ENCODE measurements around the gene RAD51AP1. TPM values are rescaled to one million over a fixed set of nuclear protein-coding genes. Genes with fewer than 3 reads are reported as not detected.

The RAD51AP1 gene
- total and polyA plus RNA-seq, 11 donors: 0.19 to 8.2 (median 1.1) TPM; not detected in 1

- H3K4me3 ChIP-seq: no peak overlapping the region
- no peaks in the 10 kb centered on the region for H3K9me3 ChIP-seq
- TF ChIP-seq CTCF (IDR thresholded peaks at IDR 0.05): peak in 4 of 12 donors; percentile 13 to 35 (median 28)
- TF ChIP-seq POLR2A (IDR thresholded peaks at IDR 0.05): no peak
- ATAC-seq (peak in 1 of 4 donors; percentile 44), DNase-seq (no peak)
- 27 to 40% (median 33%) methylated on average over 8 of the region's 8 CpGs for WGBS, 4 donors
- H3K27ac ChIP-seq: peak overlapping the region in 1 of 12 donors; percentile 2
- peaks cover 0 to 4% (median 0%) of the 10 kb centered on the region in 12 donors for H3K4me1 ChIP-seq
- intact Hi-C loops (cut with DNase I): loop anchor here in 3 of 10 donors (5.0 to 10.0 kb wide), 2 partner anchors 175 to 178 kb away; no protein-coding TSS in a partner anchor
- no peaks in the 10 kb centered on the region for H3K36me3 ChIP-seq
- H3K27me3 ChIP-seq: no peaks in the 10 kb centered on the region
Measured at GRCh38 chr12:4579305-4580102, 40.8 kb downstream of the RAD51AP1 start.

- no peak for DNase-seq
- Histone ChIP-seq H3K36me3 (no peaks in the 10 kb centered on the region), H3K27ac (no peak overlapping the region), H3K4me3 (no peak overlapping the region), H3K4me1 (peaks cover 0 to 4% (median 0%) of the 10 kb centered on the region in 12 donors), H3K9me3 (no peaks in the 10 kb centered on the region), H3K27me3 (peaks cover 0 to 4% (median 0%) of the 10 kb centered on the region in 9 donors)
- TF ChIP-seq POLR2A (IDR thresholded peaks at IDR 0.05) (no peak), CTCF (IDR thresholded peaks at IDR 0.05) (no peak)
- 60 to 86% (median 61%) methylated on average over 2 to 3 of the region's 3 CpGs for WGBS, 4 donors
- ATAC-seq: no peak
- intact Hi-C loops (cut with DNase I): loop anchor here in 1 of 10 donors (5.0 kb wide), 1 partner anchor 177 kb away; no protein-coding TSS in a partner anchor
Measured at GRCh38 chr12:4580281-4580688, 41.6 kb downstream of the RAD51AP1 start.

DNA sequence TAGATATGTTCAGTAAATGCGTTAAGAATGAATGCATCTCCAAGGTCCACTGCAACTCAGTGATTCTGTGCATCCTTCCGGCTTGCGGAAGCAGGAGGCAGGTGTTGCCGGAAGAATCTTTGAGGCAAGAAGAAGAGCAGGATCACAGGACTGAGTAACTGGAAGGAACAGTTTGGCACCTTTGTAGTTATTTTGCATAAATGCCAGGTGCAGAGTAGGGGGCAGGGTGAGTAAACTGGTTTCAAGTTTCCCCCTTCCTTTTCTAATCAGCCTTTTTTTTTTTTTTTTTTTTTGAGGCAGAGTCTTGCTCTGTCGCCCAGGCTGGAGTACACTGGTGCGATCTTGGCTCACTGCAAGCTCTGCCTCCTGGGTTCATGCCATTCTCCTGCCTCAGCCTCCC is 45.6 kb downstream of the RAD51AP1 start:
- Histone ChIP-seq H3K27me3 (peaks cover 0 to 7% (median 0%) of the 10 kb centered on the region in 9 donors), H3K36me3 (no peaks in the 10 kb centered on the region), H3K9me3 (no peaks in the 10 kb centered on the region), H3K4me1 (peaks cover 0 to 4% (median 0%) of the 10 kb centered on the region in 12 donors), H3K4me3 (no peak overlapping the region), H3K27ac (no peak overlapping the region)
- DNase-seq (no peak), ATAC-seq (no peak)
- TF ChIP-seq POLR2A (IDR thresholded peaks at IDR 0.05) (no peak), CTCF (IDR thresholded peaks at IDR 0.05) (no peak)
- 84 to 92% (median 88%) methylated on average over 6 of the region's 6 CpGs for WGBS, 4 donors
- intact Hi-C loops (cut with DNase I): loop anchor here in 1 of 10 donors (5.0 kb wide), 1 partner anchor 173 kb away; no protein-coding TSS in a partner anchor

- Histone ChIP-seq H3K27ac (no peak overlapping the region), H3K36me3 (no peaks in the 10 kb centered on the region), H3K4me3 (no peak overlapping the region), H3K4me1 (peaks cover 0 to 2% (median 0%) of the 10 kb centered on the region in 12 donors), H3K27me3 (peaks cover 0 to 7% (median 0%) of the 10 kb centered on the region in 9 donors), H3K9me3 (no peaks in the 10 kb centered on the region)
- intact Hi-C loops (cut with DNase I): loop anchor here in 1 of 10 donors (5.0 kb wide), 1 partner anchor 172 kb away; no protein-coding TSS in a partner anchor
- WGBS, 4 donors: 47 to 65% (median 55%) methylated on average over 7 of the region's 7 CpGs
- no peak for ATAC-seq
- DNase-seq: no peak
- no peak for TF ChIP-seq POLR2A (IDR thresholded peaks at IDR 0.05)
- no peak for TF ChIP-seq CTCF (IDR thresholded peaks at IDR 0.05)
Measured at GRCh38 chr12:4584896-4585295, 46.2 kb downstream of the RAD51AP1 start.
